ENCODE results near the gene RASAL2. TPM values are rescaled to one million over a fixed set of nuclear protein-coding genes. Genes with fewer than 3 reads are reported as not detected.

RASAL2 gene
- total RNA-seq, 1 donor from 2014 or later = 7.7 TPM

DNA sequence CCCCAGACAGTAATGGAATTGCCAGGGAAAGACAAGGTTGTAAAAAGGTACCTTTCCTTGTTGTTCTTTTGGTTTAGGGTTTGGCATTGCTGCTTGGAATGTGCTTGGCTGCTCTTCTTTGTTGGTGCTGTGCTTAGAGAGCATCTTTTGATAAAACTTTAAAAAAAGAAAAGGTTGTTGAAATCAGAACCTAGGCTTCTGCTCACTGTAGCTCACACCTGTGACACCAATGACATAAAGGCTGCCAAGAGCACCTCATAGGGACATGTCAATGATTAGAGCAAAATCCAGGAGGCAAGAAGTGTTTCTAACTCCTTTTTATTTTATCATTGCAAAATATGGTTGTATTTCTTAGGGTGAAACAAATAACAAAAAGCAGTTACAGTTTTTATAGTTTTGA, 373.9 kb downstream of the RASAL2 start:
- no peak overlapping the region for H3K4me3 ChIP-seq (ENCODE audit: low read depth, low read length)
- DNase-seq (ENCODE audit: low read depth) = no peak
- TF ChIP-seq, protein P1, sequence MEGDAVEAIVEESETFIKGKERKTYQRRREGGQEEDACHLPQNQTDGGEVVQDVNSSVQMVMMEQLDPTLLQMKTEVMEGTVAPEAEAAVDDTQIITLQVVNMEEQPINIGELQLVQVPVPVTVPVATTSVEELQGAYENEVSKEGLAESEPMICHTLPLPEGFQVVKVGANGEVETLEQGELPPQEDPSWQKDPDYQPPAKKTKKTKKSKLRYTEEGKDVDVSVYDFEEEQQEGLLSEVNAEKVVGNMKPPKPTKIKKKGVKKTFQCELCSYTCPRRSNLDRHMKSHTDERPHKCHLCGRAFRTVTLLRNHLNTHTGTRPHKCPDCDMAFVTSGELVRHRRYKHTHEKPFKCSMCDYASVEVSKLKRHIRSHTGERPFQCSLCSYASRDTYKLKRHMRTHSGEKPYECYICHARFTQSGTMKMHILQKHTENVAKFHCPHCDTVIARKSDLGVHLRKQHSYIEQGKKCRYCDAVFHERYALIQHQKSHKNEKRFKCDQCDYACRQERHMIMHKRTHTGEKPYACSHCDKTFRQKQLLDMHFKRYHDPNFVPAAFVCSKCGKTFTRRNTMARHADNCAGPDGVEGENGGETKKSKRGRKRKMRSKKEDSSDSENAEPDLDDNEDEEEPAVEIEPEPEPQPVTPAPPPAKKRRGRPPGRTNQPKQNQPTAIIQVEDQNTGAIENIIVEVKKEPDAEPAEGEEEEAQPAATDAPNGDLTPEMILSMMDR (conservative IDR thresholded peaks at IDR 0.05; ENCODE audit: low read depth, low read length) = no peak

DNA sequence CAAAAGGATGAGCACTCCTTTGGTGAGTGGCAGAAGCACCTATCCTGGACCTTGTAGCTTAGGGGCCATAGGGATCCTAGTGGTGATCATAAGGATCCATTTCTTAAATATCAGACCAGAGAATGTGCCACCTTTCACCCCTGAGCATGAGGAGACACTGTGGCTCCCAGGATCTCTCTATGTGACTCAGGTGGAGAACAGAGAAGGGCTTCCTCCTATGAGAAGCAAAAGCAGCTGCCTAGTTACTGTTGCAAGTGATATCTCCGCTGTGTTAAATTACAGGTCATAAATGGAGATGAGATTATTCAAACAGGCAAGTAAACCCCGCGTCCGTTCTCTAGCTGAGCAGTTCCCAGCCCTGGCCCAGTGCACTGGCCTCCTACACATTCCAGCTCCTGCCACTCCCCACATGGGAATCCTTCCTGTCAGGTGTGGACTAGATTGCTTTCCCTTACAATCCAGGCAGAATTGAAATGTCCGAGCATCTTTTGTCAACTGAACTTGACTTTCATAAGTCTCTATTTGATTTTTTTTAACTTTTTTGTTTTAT, 376.6 kb downstream of the RASAL2 start:
- TF ChIP-seq, protein P1 (conservative IDR thresholded peaks at IDR 0.05; ENCODE audit: low read depth, low read length) = no peak
- no peak overlapping the region for H3K4me3 ChIP-seq (ENCODE audit: low read depth, low read length)
- DNase-seq (ENCODE audit: low read depth) = no peak

DNA sequence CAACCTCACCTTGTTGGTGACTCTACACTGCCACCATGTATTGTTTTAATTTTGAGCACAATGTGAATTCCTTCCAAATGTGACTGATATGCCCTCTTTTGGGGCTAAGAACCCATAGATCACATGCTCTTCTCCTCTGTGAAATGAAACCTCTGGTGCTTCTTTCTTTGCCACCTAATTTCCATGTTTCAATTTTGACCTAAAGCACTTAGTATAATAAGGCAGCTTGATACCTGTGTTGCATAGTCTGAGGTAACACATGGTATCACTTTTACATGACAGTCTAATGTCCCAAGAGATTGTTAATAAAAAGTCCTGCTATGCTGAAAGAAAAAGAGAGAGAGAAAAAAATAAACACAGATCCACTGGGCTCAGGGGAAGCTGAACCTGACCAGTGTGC, 378.6 kb downstream of the RASAL2 start:
- no peak overlapping the region for H3K4me3 ChIP-seq (ENCODE audit: low read depth, low read length)
- TF ChIP-seq, protein P1 (conservative IDR thresholded peaks at IDR 0.05; ENCODE audit: low read depth, low read length) = no peak
- no peak for DNase-seq (ENCODE audit: low read depth)

DNA sequence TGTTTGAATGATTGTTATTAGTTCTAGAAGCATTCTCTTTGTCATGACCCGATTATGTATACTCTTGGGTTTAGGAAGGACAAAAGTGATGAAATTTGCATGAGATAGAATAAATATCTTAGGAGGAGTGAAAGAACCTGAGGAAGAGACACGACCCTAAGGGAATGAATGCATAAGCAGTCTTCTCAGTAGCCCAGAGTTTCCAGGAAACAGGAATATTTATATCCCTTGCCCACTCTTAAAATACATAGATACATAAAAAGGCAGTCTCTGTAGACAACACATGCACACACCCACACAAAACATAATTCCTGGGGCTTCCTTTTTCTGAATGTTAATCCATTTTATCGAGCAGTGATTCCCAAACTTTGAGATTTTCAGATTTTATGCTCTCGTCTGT, 383.5 kb downstream of the RASAL2 start:
- H3K4me3 ChIP-seq (ENCODE audit: low read depth, low read length) = no peak overlapping the region
- DNase-seq (ENCODE audit: low read depth) = no peak
- TF ChIP-seq, protein P1 (conservative IDR thresholded peaks at IDR 0.05; ENCODE audit: low read depth, low read length) = no peak

DNA sequence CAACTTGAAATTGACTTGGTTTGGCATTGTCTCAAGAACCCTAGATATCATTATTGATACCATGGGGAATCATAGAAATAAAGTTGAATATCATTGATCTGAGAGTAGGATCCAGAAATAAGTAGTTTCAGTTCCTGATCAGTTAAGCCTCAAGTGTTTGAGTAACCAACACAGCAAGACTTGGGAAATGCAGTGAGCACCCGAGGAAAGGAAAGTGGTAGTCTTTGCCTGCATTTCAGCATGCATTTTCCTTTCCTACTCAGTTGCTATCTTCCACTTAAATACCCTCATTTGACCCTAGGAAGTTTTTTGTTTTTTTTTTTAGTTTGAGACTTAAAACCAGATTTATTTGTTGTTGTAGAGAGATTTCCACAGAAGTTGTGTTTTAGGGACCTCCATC, 383.9 kb downstream of the RASAL2 start:
- no peak for DNase-seq (ENCODE audit: low read depth)
- TF ChIP-seq, protein P1 (conservative IDR thresholded peaks at IDR 0.05; ENCODE audit: low read depth, low read length) = no peak
- no peak overlapping the region for H3K4me3 ChIP-seq (ENCODE audit: low read depth, low read length)

DNA sequence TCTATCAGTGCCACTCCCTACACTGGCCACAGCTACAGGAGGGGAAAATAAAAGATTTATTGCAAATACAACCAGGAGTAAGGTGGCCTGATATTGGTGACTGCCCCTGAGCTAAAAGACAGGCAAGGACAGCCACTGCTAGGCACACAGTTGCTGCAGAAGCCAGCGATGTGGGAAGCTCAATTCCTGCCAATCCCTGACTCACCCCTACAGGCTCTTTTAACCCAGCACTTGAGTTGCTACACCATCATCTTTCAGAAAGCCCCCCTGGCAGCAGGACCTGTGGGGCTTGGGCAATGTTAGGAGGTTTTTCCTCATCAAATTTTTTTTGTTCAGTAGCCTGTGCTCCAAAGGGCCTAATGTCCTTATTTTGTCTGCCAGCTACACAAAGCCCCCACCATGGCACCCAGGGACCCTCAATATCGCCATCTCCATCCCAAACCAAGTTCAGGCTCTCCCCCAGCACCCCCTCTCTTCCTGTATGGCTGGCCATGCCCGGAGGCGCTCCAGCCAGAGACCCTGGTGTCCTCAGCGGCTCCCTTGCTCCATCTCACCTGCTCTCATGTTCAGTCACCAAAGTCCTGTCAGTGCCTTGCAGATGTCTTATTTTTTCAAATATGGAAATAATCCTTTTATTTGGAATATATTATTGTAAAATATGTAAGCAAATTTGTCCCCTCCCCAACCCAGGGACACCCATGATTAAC, 389.5 kb downstream of the RASAL2 start:
- TF ChIP-seq, protein P1 (conservative IDR thresholded peaks at IDR 0.05; ENCODE audit: low read depth, low read length) = no peak
- H3K4me3 ChIP-seq (ENCODE audit: low read depth, low read length) = no peak overlapping the region
- no peak for DNase-seq (ENCODE audit: low read depth)

Measured in epithelial cell of proximal tubule (primary cell).